AG04449 (cell line): ENCODE results near the gene KDM6A.

Experiments
- CTCF ChIA-PET: fragments of 350-600 bp; formaldehyde crosslinking; extraction: SDS; loops from one replicate; lab custom pipeline; 2021; ENCODE audit warnings: antibody characterized with exemption; lab: Yijun Ruan, JAX
- POLR2A ChIA-PET: fragments of 400-600, 350-600 bp; formaldehyde crosslinking; extraction: SDS; loops from one replicate; lab custom pipeline; 2020; ENCODE audit warnings: antibody characterized with exemption, inconsistent platforms; lab: Yijun Ruan, JAX
- DNase-seq: peaks from one replicate; pipeline ENCODE4 v3.0.0-alpha.2; 2010; ENCODE audit warnings: low read depth, low spot score
- H3K4me3 ChIP-seq: 2 replicates; pipeline ENCODE4 v1.5.1; 2011; ENCODE audit warnings: low read depth, mild to moderate bottlenecking, control low read depth, low read length
- CTCF ChIP-seq: IDR thresholded peaks from one replicate; pipeline ENCODE4 v1.5.1; 2011; ENCODE audit warnings: mild to moderate bottlenecking, moderate library complexity, low read length, control low read depth, inconsistent platforms; ENCODE audit not compliant: insufficient read depth; ENCODE audit errors: missing control alignments

KDM6A gene

GRCh38 chrX:44951572-44952067 is 78.6 kb downstream of the KDM6A start:
- CTCF ChIA-PET: no interaction called here
- no peak for DNase-seq
- H3K4me3 ChIP-seq: no peak overlapping the region
- POLR2A ChIA-PET: no interaction called here
- TF ChIP-seq CTCF: no peak

DNA sequence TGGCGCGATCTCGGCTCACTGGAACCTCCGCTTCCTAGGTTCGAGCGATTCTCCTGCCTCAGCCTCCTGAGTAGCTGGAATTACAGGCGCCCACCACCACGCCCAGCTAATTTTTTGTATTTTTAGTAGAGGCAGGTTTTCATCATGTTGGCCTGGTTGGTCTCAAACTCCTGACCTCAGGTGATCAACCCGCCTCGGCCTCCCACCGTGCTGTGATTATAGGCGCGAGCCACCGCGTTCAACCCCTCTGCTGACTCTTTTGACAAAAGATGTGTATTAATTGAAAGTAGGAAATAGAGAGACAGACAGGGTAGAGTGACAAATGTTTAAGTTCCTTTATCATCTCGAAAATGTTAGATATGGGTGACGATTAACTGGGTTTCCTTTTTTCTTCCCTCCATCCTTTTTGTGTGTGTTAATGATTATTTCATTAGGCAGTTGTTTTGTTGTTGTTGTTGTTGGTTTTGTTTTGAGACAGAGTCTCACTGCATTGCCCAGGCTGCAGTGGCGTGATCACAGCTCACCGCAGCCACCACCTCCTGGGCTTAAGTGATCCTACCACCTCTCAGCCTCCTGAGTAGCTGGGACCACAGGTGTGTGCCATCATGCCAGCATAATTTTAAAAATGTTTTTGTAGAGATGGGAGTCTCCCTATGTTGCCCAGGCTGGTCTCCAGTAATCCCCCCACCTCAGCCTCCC is 79.5 kb downstream of the KDM6A start:
- no peak overlapping the region for H3K4me3 ChIP-seq
- ChIA-PET POLR2A (no interaction called here), CTCF (no interaction called here)
- TF ChIP-seq CTCF: no peak
- DNase-seq: no peak

DNA sequence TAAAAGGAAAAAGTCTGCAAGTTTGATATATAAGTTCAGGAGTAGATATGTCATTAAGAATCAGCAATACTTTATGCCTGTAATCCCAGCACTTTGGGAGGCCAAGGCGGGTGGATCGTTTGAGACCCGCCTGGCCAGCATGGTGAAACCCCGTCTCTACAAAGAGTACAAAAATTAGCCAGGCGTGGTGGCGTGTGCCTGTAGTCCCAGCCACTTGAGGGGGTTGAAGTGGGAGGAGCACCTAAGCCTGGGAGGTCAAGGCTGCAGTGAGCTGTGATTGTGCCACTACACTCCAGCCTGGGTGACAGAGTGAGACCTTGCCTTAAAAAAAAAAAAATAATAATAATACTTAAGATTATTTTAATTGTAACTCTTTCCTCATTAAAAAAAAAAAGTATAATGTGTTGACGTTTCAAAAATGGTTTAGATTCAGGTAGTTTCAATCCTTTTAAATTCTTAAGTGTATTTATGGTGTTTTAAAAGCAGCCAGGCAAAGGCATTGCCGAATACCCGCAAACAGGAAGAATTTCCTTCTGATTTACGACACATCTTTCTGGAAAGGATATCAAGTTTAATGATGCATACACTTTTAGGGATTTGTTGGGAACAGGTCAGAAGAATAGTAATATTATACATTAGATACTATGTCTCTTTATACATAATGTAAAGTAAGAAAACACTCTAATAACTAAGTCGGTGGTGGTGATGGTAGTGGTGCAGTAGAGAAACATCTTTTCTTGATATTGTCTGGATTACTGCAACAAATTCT is 80.9 kb downstream of the KDM6A start:
- no peak for DNase-seq
- POLR2A ChIA-PET: no interaction called here
- no peak overlapping the region for H3K4me3 ChIP-seq
- TF ChIP-seq CTCF: no peak
- CTCF ChIA-PET: no interaction called here

DNA sequence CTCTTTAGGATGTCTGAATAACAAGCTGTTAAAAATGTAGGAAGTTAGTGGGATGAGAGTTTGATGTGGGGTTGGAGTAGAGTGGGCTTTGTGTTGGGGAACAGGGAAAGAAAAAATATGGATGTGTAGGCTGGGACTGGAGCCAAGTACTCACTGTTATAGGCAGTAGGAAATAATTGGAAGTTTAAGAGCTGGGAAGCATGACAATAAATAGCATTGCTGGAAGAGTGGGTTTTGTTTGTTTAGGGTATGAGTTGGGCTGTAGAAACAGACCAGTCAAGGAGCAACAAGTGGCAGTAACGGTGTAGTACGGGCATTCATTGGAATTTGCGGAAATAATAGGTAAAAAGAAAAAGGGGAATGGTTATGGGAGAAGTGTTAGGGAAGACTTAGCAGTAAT is 81.6 kb downstream of the KDM6A start:
- POLR2A ChIA-PET: no interaction called here
- CTCF ChIA-PET: no interaction called here
- DNase-seq: no peak
- TF ChIP-seq CTCF: no peak
- H3K4me3 ChIP-seq: no peak overlapping the region

DNA sequence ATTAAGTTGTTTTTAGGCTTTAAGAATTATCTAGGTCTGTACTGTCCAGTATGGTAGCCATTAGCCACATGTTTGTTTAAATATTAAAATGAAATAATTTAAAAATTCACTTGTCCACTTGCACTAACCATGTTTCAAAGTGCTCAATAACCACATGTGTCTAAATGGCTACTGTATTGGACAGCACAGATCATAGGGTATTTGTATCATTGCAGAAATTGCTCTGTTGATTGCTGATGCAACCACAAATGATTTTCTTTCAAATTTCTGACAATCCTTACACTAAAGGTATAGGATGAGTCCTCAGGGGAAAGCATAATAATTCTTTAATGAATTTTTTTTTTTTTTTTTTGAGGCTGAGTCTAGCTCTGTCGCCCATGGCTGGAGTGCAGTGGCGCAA is 84.9 kb downstream of the KDM6A start:
- DNase-seq: no peak
- CTCF ChIA-PET: no interaction called here
- no peak for TF ChIP-seq CTCF
- no peak overlapping the region for H3K4me3 ChIP-seq
- POLR2A ChIA-PET: no interaction called here

GRCh38 chrX:44958480-44958879 is 85.5 kb downstream of the KDM6A start:
- TF ChIP-seq CTCF: no peak
- POLR2A ChIA-PET: no interaction called here
- no peak overlapping the region for H3K4me3 ChIP-seq
- no peak for DNase-seq
- CTCF ChIA-PET: no interaction called here
